ENCODE data around the gene CASP10. TPM values are rescaled to one million over a fixed set of nuclear protein-coding genes. Genes with fewer than 3 reads are reported as not detected.

The CASP10 gene
- total RNA-seq, 1 donor from 2014 or later: 38.6 TPM

DNA sequence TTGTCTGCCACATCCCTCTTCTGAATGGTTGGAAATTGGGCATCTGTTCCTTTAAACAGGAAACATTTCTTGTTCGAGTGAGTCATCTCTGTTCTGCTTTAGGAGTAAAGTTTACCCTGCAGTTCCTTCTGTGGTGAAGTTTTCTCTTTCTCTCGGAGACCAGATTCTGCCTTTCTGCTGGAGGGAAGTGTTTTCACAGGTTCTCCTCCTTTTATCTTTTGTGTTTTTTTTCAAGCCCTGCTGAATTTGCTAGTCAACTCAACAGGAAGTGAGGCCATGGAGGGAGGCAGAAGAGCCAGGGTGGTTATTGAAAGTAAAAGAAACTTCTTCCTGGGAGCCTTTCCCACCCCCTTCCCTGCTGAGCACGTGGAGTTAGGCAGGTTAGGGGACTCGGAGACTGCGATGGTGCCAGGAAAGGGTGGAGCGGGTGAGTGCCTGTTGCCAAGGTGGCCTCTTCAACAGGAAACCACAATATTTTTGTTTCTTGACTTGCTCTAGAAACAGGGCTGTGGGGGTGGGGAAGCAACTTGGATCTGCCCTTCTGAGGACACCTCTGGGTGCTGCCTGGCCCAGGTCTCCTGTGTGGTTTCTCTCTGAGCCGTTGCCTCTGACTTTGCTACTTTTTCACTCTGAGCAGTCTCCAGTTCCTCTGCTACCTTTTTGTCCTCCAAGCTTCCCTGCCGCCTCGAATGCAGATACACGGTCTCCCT lies 75.2 kb downstream of the CASP10 start:
- H3K27ac Mint-ChIP-seq (ENCODE audit: unreplicated experiment): peak overlapping the region; percentile 100
- H3K4me3 Mint-ChIP-seq (ENCODE audit: unreplicated experiment): peak overlapping the region; percentile 92
- peaks cover 5% of the 10 kb centered on the region for H3K36me3 Mint-ChIP-seq (ENCODE audit: low read depth, unreplicated experiment)
- H3K27me3 Mint-ChIP-seq (ENCODE audit: unreplicated experiment): peaks cover 16% of the 10 kb centered on the region
- H3K4me1 Mint-ChIP-seq (ENCODE audit: unreplicated experiment): peaks cover 40% of the 10 kb centered on the region
- DNase-seq (ENCODE audit: low spot score): peak; percentile 53
- TF ChIP-seq, protein P1, sequence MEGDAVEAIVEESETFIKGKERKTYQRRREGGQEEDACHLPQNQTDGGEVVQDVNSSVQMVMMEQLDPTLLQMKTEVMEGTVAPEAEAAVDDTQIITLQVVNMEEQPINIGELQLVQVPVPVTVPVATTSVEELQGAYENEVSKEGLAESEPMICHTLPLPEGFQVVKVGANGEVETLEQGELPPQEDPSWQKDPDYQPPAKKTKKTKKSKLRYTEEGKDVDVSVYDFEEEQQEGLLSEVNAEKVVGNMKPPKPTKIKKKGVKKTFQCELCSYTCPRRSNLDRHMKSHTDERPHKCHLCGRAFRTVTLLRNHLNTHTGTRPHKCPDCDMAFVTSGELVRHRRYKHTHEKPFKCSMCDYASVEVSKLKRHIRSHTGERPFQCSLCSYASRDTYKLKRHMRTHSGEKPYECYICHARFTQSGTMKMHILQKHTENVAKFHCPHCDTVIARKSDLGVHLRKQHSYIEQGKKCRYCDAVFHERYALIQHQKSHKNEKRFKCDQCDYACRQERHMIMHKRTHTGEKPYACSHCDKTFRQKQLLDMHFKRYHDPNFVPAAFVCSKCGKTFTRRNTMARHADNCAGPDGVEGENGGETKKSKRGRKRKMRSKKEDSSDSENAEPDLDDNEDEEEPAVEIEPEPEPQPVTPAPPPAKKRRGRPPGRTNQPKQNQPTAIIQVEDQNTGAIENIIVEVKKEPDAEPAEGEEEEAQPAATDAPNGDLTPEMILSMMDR (IDR thresholded peaks at IDR 0.05; ENCODE audit: unreplicated experiment): no peak
- H3K9me3 Mint-ChIP-seq (ENCODE audit: unreplicated experiment): no peaks in the 10 kb centered on the region

- Mint-ChIP-seq H3K27me3 (ENCODE audit: unreplicated experiment) (peaks cover 16% of the 10 kb centered on the region), H3K9me3 (ENCODE audit: unreplicated experiment) (no peaks in the 10 kb centered on the region), H3K27ac (ENCODE audit: unreplicated experiment) (peak overlapping the region; percentile 100), H3K4me1 (ENCODE audit: unreplicated experiment) (peaks cover 44% of the 10 kb centered on the region), H3K36me3 (ENCODE audit: low read depth, unreplicated experiment) (peaks cover 5% of the 10 kb centered on the region), H3K4me3 (ENCODE audit: unreplicated experiment) (peak overlapping the region; percentile 92)
- DNase-seq (ENCODE audit: low spot score): no peak
- TF ChIP-seq, protein P1 (IDR thresholded peaks at IDR 0.05; ENCODE audit: unreplicated experiment): no peak
Measured at GRCh38 chr2:201258666-201259615, 76.0 kb downstream of the CASP10 start.

DNA sequence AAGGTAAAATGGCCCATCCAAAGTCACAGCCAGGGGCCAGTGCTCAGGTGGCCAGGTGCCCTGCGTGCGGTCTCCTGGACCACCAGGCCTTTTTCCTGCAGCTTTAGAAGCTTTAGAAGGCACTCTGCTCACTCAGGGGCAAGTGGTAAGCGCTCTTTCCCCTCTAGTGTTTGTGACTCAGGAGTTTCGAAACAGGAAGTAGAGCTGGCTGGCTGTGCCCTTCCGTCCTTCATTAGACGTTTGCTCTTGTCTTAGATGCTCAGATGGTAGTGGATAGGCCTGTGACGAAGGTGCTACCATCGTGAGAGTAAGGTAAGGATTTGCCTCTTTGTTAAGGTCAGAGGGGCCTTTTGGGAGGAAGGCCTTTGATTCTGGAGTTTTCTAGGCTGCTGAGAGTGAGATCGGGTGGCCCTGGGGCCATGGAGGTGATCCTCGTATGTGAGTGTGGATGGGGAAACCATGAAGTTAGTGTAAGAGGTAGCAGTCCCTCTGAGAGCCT lies 77.4 kb downstream of the CASP10 start, which contains the start of gene CASP8:
TSS of gene CASP8 (plus strand) at position 235 of the 499 bp plus-strand sequence. CDS start 5,951 bp downstream, outside the sequence.
- Mint-ChIP-seq H3K4me3 (ENCODE audit: unreplicated experiment) (peak within 1 kb of the TSS; percentile 32), H3K9me3 (ENCODE audit: unreplicated experiment) (no peaks in the 10 kb centered on the region), H3K27ac (ENCODE audit: unreplicated experiment) (peak within 1 kb of the TSS; percentile 89), H3K27me3 (ENCODE audit: unreplicated experiment) (peaks cover 16% of the 10 kb centered on the region), H3K4me1 (ENCODE audit: unreplicated experiment) (peaks cover 44% of the 10 kb centered on the region), H3K36me3 (ENCODE audit: low read depth, unreplicated experiment) (peaks cover 5% of the 10 kb centered on the region)
- DNase-seq (ENCODE audit: low spot score): no peak
- TF ChIP-seq, protein P1 (IDR thresholded peaks at IDR 0.05; ENCODE audit: unreplicated experiment): no peak

DNA sequence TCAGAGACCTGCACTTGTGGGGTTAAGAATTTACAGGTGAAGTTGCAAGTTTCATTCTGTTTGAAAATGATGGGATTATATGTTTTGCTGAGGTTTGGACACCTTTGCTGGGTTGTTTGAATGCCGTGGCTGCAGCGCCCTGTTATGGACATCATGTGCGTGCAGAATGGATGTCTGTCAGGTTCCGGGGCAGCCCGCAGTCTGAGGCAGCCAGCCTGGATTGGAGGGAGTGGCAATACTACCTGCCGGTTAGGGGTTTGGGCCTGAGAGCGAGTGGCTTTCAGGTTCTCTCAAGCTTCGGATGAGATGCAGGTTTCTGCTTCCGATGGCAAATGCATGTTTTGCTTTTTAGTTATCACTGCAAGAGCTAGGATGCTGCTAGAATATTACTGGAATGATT lies 78.5 kb downstream of the CASP10 start:
- H3K27me3 Mint-ChIP-seq (ENCODE audit: unreplicated experiment): peaks cover 16% of the 10 kb centered on the region
- H3K4me1 Mint-ChIP-seq (ENCODE audit: unreplicated experiment): peaks cover 52% of the 10 kb centered on the region
- TF ChIP-seq, protein P1 (IDR thresholded peaks at IDR 0.05; ENCODE audit: unreplicated experiment): no peak
- no peak for DNase-seq (ENCODE audit: low spot score)
- H3K36me3 Mint-ChIP-seq (ENCODE audit: low read depth, unreplicated experiment): peaks cover 5% of the 10 kb centered on the region
- H3K4me3 Mint-ChIP-seq (ENCODE audit: unreplicated experiment): no peak overlapping the region
- H3K9me3 Mint-ChIP-seq (ENCODE audit: unreplicated experiment): no peaks in the 10 kb centered on the region
- H3K27ac Mint-ChIP-seq (ENCODE audit: unreplicated experiment): no peak overlapping the region

All from endothelial cell (in vitro differentiated cells).